Measurements from ENCODE around the gene BTLA.

BTLA gene

DNA sequence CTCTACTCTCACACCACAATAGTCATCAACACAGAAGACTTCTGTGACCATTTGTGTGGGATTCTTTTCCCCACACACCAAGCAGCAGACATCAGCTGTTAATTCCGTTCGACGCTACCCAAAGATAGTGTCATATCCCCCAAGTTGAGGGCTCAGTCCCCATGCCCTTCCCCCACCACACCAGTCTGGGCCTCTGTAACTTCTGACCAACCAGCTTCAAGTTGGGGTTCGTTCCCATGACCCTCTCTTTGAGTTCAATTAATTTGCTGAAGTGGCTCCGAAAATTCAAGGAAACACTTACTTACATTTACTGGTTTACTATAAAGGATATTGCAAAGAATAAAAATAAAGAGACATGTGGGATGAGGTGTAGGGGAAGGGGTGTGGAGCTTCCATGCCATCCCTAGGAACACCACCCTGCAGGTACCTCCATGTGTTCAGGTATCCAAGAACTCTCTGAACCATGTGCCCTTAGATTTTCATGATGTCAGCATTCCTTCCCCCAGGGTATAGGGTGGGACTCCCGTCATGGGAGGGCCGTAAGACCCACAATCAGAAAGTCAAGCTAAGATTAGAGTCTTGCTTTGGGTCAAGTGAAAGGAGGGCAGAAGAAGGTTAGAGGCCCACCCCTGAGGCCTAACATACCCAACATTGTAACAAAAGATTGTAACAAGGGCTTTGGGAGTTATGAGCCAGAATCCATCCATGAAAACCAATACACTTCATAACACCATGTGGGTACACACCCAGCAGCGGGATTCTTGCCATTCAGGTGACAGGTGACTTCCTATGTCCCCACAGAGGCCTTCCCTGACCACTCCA lies 82.7 kb downstream of the BTLA start:
- no peak for TF ChIP-seq Cebpa-rat (IDR thresholded peaks at IDR 0.05)
- H3K36me3 ChIP-seq: no peaks in the 10 kb centered on the region
- no peak overlapping the region for H3K9ac ChIP-seq
- no peak overlapping the region for H3K4me2 ChIP-seq
- no peak overlapping the region for H3K27ac ChIP-seq
- H3K4me1 ChIP-seq: peaks cover 0 to 12% (median 0%) of the 10 kb centered on the region in 10 experiments; a peak in 5 of 20 replicates
- no peaks in the 10 kb centered on the region for H3K27me3 ChIP-seq
- H4K20me1 ChIP-seq: no peaks in the 10 kb centered on the region
- H3K9me3 ChIP-seq (replicated peaks in 1 of 11): peaks cover 0 to 20% (median 0%) of the 10 kb centered on the region in 11 experiments; a peak in 5 of 22 replicates
- H3K4me3 ChIP-seq: no peak overlapping the region

DNA sequence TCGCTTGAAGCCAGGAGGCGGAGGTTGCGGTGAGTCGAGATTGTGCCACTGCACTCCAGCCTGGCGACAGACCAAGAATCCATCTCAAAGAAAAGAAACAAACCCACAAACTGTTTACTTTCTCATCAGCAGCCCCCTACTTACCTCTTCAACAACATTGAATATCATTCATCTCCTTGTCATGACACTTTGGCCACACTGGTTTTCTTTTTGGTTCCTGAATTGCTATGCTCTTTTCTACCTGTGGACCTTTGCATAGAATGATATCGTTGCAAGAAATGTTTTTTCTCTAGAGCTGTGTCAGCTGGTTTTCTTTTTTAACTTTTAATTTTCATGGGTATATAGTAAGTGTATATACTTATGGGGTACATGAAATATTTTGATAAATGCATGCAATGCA lies 83.9 kb downstream of the BTLA start:
- Histone ChIP-seq H3K27ac (no peak overlapping the region), H3K36me3 (no peaks in the 10 kb centered on the region), H4K20me1 (no peaks in the 10 kb centered on the region), H3K4me1 (peaks cover 0 to 12% (median 0%) of the 10 kb centered on the region in 10 experiments; a peak in 5 of 20 replicates), H3K9me3 (replicated peaks in 1 of 11) (peaks cover 0 to 20% (median 0%) of the 10 kb centered on the region in 11 experiments; a peak in 5 of 22 replicates), H3K9ac (no peak overlapping the region), H3K4me2 (no peak overlapping the region), H3K27me3 (no peaks in the 10 kb centered on the region), H3K4me3 (no peak overlapping the region)
- TF ChIP-seq Cebpa-rat (IDR thresholded peaks at IDR 0.05): no peak
